CD4-positive, alpha-beta T cell treated with Interleukin-6 at 100 ng/mL for 8 hours (primary cell): ENCODE measurements around the gene CCNG1.

Experiments used
- DNase-seq: peaks from one replicate; pipeline ENCODE4 v3.0.0-alpha.2; 2020; ENCODE audit warnings: mixed read lengths, low spot score

CCNG1 gene

DNA sequence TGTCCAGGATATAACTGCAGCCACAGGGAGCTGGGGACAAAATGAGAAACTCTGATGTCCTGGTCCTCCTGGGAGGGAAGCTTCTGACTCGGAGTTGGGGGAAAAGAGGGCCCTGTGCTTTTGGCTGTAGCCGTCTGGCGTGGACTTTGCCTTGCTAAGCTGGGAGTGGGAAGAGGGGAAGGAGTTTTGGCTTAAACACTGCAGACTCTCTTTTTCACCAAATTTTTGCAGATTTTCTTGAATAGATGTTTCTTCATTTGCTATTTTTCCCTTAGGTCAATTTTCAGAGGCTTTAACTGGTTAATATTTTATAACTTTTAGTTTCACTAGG, 52.3 kb downstream of the CCNG1 start:
- no peak for DNase-seq
